SK-N-SH (cell line): Measurements from ENCODE around the gene AGAP1. TPM values are rescaled to one million over a fixed set of nuclear protein-coding genes. Genes with fewer than 3 reads are reported as not detected.

ENCODE experiments used
- CTCF ChIA-PET: fragments of 300-600, 350-600 bp; formaldehyde crosslinking; extraction: SDS; loops from one replicate; lab custom pipeline; 2021; lab: Yijun Ruan, JAX
- POLR2A ChIA-PET: fragments of 350-600 bp; sonication (Branson Sonifier 250); formaldehyde crosslinking; extraction: SDS; loops from one replicate; lab custom pipeline; 2020; ENCODE audit warnings: antibody characterized with exemption, inconsistent platforms; lab: Yijun Ruan, JAX
- DNase-seq: peaks from one replicate; pipeline ENCODE4 v3.0.0; 2012
- H2AFZ ChIP-seq: fragments of 200-600 bp; sonication (generic); 2 replicates; pipeline ENCODE4 v1.8.1; 2016; ENCODE audit warnings: antibody characterized with exemption, mild to moderate bottlenecking, low read depth
- H3F3A ChIP-seq: fragments of 200-600 bp; sonication (generic); replicated peaks from 2 replicates; pipeline ENCODE3; 2016; ENCODE audit warnings: antibody characterized with exemption, mild to moderate bottlenecking; ENCODE audit not compliant: insufficient read depth
- H3K27ac ChIP-seq, 2 experiments: fragments of 200-500 bp in 1 of 2; fragments of 200-600 bp in 1 of 2; sonication (Bioruptor generic) in 1 of 2; sonication (generic), shearing (Covaris generic) in 1 of 2; 2 replicates each; pipeline versions ENCODE4 v1.5.1 to v1.6.1; 2014 to 2016; ENCODE audit warnings: low read depth in 2 of 2, inconsistent platforms in 1 of 2, low read length in 1 of 2, mild to moderate bottlenecking in 1 of 2, mixed read lengths in 1 of 2
- H3K27me3 ChIP-seq: fragments of 200-600 bp; sonication (generic), shearing (Covaris generic); 2 replicates; pipeline ENCODE4 v1.6.1; 2016; ENCODE audit warnings: mixed run types; ENCODE audit not compliant: insufficient read depth
- H3K36me3 ChIP-seq, 2 experiments: fragments of 200-500 bp in 1 of 2; fragments of 200-600 bp in 1 of 2; sonication (Bioruptor generic) in 1 of 2; sonication (generic) in 1 of 2; replicated peaks in 1 of 2; 2 replicates each; pipeline versions ENCODE3 to v1.5.1; 2014 to 2016; ENCODE audit warnings: low read length in 1 of 2, mild to moderate bottlenecking in 1 of 2; ENCODE audit not compliant: insufficient read depth in 2 of 2, control insufficient read depth in 1 of 2
- H3K4me1 ChIP-seq, 2 experiments: fragments of 200-500 bp in 1 of 2; fragments of 200-600 bp in 1 of 2; sonication (Bioruptor generic) in 1 of 2; sonication (generic), shearing (Covaris generic) in 1 of 2; 2 replicates each; pipeline versions ENCODE4 v1.5.1 to v1.6.1; 2014 to 2016; ENCODE audit warnings: low read depth in 1 of 2, low read length in 1 of 2, mixed run types in 1 of 2; ENCODE audit not compliant: insufficient read depth in 2 of 2, control insufficient read depth in 1 of 2
- H3K4me2 ChIP-seq: fragments of 200-600 bp; sonication (generic), shearing (Covaris generic); 2 replicates; pipeline ENCODE4 v1.6.1; 2017; ENCODE audit warnings: mixed run types
- H3K4me3 ChIP-seq, 2 experiments: fragments of 200-500 bp in 1 of 2; fragments of 200-600 bp in 1 of 2; sonication (Bioruptor generic) in 1 of 2; sonication (generic), shearing (Covaris generic) in 1 of 2; 2 replicates each; pipeline versions ENCODE4 v1.5.1 to v1.8.1; 2014 to 2016; ENCODE audit warnings: low read depth in 2 of 2, inconsistent platforms in 1 of 2, low read length in 1 of 2, mild to moderate bottlenecking in 1 of 2, mixed read lengths in 1 of 2, moderate library complexity in 1 of 2
- H3K79me2 ChIP-seq: fragments of 200-600 bp; sonication (generic); 2 replicates; pipeline ENCODE4 v1.8.1; 2017; ENCODE audit warnings: mild to moderate bottlenecking; ENCODE audit not compliant: insufficient read depth
- H3K9ac ChIP-seq: fragments of 200-600 bp; sonication (generic); 2 replicates; pipeline ENCODE4 v1.6.1; 2017; ENCODE audit warnings: mixed run types
- H3K9me2 ChIP-seq: fragments of 200-600 bp; sonication (generic); 2 replicates; pipeline ENCODE4 v1.6.1; 2017; ENCODE audit warnings: mixed run types
- H3K9me3 ChIP-seq: fragments of 200-600 bp; sonication (generic); 2 replicates; pipeline ENCODE4 v1.6.1; 2017; ENCODE audit warnings: mixed run types, mild to moderate bottlenecking, moderate library complexity
- H4K20me1 ChIP-seq: fragments of 200-600 bp; sonication (generic); 2 replicates; pipeline ENCODE4 v1.6.1; 2017; ENCODE audit warnings: mild to moderate bottlenecking, mixed run types; ENCODE audit not compliant: insufficient read depth
- CHD2 ChIP-seq: fragments of 150-350 bp; IDR thresholded peaks from 2 replicates; pipeline ENCODE4 v1.6.1; 2018; ENCODE audit warnings: low read length; ENCODE audit not compliant: partially characterized antibody
- EP300 ChIP-seq, 2 experiments: IDR thresholded peaks; 2 replicates each; pipeline versions ENCODE4 v1.4.0 to v1.6.1; 2012; ENCODE audit warnings: borderline replicate concordance in 1 of 2, low read depth in 1 of 2, low read length in 1 of 2
- FOSL2 ChIP-seq: IDR thresholded peaks from 2 replicates; pipeline ENCODE4 v1.4.0; 2012; ENCODE audit warnings: low read depth, mild to moderate bottlenecking, moderate library complexity, borderline replicate concordance
- FOXJ3 ChIP-seq: sonication (generic); formaldehyde crosslinking; IDR thresholded peaks from 2 replicates; pipeline ENCODE4 v1.5.1; 2020; ENCODE audit warnings: mild to moderate bottlenecking, missing genetic modification reagents
- FOXM1 ChIP-seq: IDR thresholded peaks from 2 replicates; pipeline ENCODE4 v1.4.0; 2012; ENCODE audit warnings: low read depth, mild to moderate bottlenecking
- GABPA ChIP-seq: IDR thresholded peaks from 2 replicates; pipeline ENCODE4 v1.4.0; 2012; ENCODE audit warnings: low read depth, mild to moderate bottlenecking
- GATA2 ChIP-seq: sonication (generic); formaldehyde crosslinking; IDR thresholded peaks from 2 replicates; pipeline ENCODE4 v1.5.0; 2020; ENCODE audit warnings: mild to moderate bottlenecking, missing genetic modification reagents
- JUND ChIP-seq: IDR thresholded peaks from 2 replicates; pipeline ENCODE4 v1.4.0; 2012
- MAX ChIP-seq: IDR thresholded peaks from 2 replicates; pipeline ENCODE4 v1.4.0; 2012; ENCODE audit warnings: low read depth
- NFIC ChIP-seq: IDR thresholded peaks from 2 replicates; pipeline ENCODE4 v1.4.0; 2012; ENCODE audit warnings: borderline replicate concordance
- NRF1 ChIP-seq: IDR thresholded peaks from 2 replicates; pipeline ENCODE4 v1.6.1; 2012; ENCODE audit warnings: low read depth, mild to moderate bottlenecking, low read length
- RAD21 ChIP-seq: IDR thresholded peaks from 2 replicates; pipeline ENCODE4 v1.6.1; 2012; ENCODE audit warnings: mild to moderate bottlenecking, low read length
- RCOR1 ChIP-seq: fragments of 150-350 bp; IDR thresholded peaks from 2 replicates; pipeline ENCODE4 v1.6.1; 2017; ENCODE audit warnings: antibody characterized with exemption, low read length
- RXRA ChIP-seq: IDR thresholded peaks from 2 replicates; pipeline ENCODE4 v1.4.0; 2012; ENCODE audit warnings: low read depth, mild to moderate bottlenecking, borderline replicate concordance
- SIN3A ChIP-seq: IDR thresholded peaks from 2 replicates; pipeline ENCODE4 v1.6.1; 2012; ENCODE audit warnings: low read depth, mild to moderate bottlenecking, low read length, moderate library complexity, borderline replicate concordance
- SMC3 ChIP-seq: IDR thresholded peaks from 2 replicates; pipeline ENCODE4 v1.6.1; 2012; ENCODE audit warnings: low read depth, low read length, improper control_type of control experiment
- TAF1 ChIP-seq: IDR thresholded peaks from 2 replicates; pipeline ENCODE4 v1.6.1; 2012; ENCODE audit warnings: low read depth, mild to moderate bottlenecking, low read length, moderate library complexity, borderline replicate concordance
- TCF12 ChIP-seq: IDR thresholded peaks from 2 replicates; pipeline ENCODE4 v1.4.0; 2012
- YY1 ChIP-seq: IDR thresholded peaks from 2 replicates; pipeline ENCODE4 v1.4.0; 2012; ENCODE audit warnings: low read depth, mild to moderate bottlenecking
- WGBS: methylation state at CpG from one replicate; pipeline ENCODE4 v1.1.6; 2017; ENCODE audit warnings: low lambda C conversion rate; 5-methylcytosine and 5-hydroxymethylcytosine counted together
- polyA plus RNA-seq, 3 experiments: library from polyadenylated mRNA; depleted of rRNA; stranded (reverse); fragments of >200 nt; gene quantifications; 2 replicates each; pipeline ENCODE4 v1.2.3, GENCODE V29; 2012
- TF ChIP-seq, protein P1 (sequence below): IDR thresholded peaks from 2 replicates; pipeline ENCODE4 v1.6.1; 2012; ENCODE audit warnings: mild to moderate bottlenecking, low read depth, low read length, moderate library complexity
- TF ChIP-seq, protein P2 (sequence below): IDR thresholded peaks from 2 replicates; pipeline ENCODE4 v1.4.0; 2012; ENCODE audit warnings: low read depth, borderline replicate concordance
- TF ChIP-seq, protein P3 (sequence below): fragments of 200-600 bp; sonication (generic); IDR thresholded peaks from 2 replicates; pipeline ENCODE4 v1.6.1; 2017; ENCODE audit warnings: antibody characterized with exemption, mild to moderate bottlenecking, moderate library complexity
- TF ChIP-seq, protein P4 (sequence below): IDR thresholded peaks from 2 replicates; pipeline ENCODE4; 2012

The AGAP1 gene
- polyA plus RNA-seq, 1 of the 3 experiments (the other 2 are of a cell fraction), result 8.8 TPM

GRCh38 chr2:235467588-235467987, 26.3 kb upstream of the AGAP1 start (continued):
- TF ChIP-seq, protein P1, sequence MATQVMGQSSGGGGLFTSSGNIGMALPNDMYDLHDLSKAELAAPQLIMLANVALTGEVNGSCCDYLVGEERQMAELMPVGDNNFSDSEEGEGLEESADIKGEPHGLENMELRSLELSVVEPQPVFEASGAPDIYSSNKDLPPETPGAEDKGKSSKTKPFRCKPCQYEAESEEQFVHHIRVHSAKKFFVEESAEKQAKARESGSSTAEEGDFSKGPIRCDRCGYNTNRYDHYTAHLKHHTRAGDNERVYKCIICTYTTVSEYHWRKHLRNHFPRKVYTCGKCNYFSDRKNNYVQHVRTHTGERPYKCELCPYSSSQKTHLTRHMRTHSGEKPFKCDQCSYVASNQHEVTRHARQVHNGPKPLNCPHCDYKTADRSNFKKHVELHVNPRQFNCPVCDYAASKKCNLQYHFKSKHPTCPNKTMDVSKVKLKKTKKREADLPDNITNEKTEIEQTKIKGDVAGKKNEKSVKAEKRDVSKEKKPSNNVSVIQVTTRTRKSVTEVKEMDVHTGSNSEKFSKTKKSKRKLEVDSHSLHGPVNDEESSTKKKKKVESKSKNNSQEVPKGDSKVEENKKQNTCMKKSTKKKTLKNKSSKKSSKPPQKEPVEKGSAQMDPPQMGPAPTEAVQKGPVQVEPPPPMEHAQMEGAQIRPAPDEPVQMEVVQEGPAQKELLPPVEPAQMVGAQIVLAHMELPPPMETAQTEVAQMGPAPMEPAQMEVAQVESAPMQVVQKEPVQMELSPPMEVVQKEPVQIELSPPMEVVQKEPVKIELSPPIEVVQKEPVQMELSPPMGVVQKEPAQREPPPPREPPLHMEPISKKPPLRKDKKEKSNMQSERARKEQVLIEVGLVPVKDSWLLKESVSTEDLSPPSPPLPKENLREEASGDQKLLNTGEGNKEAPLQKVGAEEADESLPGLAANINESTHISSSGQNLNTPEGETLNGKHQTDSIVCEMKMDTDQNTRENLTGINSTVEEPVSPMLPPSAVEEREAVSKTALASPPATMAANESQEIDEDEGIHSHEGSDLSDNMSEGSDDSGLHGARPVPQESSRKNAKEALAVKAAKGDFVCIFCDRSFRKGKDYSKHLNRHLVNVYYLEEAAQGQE, result no peak
- TF ChIP-seq CHD2 (no peak), RCOR1 (no peak), NRF1 (no peak), GATA2 (no peak), RAD21 (no peak), EP300 (IDR thresholded peaks at IDR 0.05; ENCODE audit: borderline replicate concordance in 1 of 2, low read depth in 1 of 2, low read length in 1 of 2) (no peak), MAX (no peak), RXRA (no peak), TAF1 (no peak), FOXM1 (no peak), FOXJ3 (no peak)

DNA sequence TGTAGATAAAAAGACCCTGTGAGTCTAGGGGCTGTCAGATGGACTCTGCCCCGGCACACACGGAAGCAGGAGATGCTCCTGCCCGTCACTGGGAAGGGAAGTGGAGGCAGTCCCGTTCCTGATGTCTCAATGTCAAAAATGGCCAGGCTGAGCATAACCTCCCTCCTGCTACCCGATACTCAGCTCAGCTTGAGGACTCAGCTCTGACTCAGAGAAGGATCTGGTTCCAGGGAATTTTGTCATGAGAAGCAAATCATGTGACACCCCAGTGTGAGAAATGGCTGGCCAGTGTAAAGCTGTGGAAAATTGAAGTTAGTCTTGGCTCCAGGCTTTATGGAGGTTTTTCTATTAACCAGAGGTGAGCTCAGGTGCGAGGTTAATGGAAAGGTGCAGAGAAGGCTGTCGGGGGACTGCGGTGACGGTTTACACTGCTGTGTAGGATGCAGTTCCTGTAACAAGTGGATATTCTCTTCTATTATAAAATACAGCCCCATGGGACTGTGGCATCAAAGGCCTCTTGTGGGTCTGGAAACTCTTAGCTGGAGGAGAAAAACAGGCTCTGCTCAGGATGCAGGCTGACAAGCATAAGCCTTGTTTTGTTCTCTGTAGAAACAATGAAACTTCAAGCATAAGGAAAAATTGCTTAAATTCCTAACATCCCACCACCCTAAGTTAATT, 24.7 kb upstream of the AGAP1 start:
- TF ChIP-seq SMC3 (no peak), GABPA (no peak), RAD21 (no peak), SIN3A (no peak), YY1 (peak; percentile 71; the same call in 1 of the 2 replicates), TCF12 (peak; percentile 38; the same call in 1 of the 2 replicates), MAX (peak; percentile 85; the same call in 1 of the 2 replicates), FOSL2 (peak; percentile 78; the same call in 1 of the 2 replicates), NFIC (peak; percentile 31), JUND (peak; percentile 48; the same call in 1 of the 2 replicates), FOXM1 (no peak)
- TF ChIP-seq, protein P2, sequence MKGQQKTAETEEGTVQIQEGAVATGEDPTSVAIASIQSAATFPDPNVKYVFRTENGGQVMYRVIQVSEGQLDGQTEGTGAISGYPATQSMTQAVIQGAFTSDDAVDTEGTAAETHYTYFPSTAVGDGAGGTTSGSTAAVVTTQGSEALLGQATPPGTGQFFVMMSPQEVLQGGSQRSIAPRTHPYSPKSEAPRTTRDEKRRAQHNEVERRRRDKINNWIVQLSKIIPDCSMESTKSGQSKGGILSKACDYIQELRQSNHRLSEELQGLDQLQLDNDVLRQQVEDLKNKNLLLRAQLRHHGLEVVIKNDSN, result peak; percentile 85
- TF ChIP-seq, protein P3, sequence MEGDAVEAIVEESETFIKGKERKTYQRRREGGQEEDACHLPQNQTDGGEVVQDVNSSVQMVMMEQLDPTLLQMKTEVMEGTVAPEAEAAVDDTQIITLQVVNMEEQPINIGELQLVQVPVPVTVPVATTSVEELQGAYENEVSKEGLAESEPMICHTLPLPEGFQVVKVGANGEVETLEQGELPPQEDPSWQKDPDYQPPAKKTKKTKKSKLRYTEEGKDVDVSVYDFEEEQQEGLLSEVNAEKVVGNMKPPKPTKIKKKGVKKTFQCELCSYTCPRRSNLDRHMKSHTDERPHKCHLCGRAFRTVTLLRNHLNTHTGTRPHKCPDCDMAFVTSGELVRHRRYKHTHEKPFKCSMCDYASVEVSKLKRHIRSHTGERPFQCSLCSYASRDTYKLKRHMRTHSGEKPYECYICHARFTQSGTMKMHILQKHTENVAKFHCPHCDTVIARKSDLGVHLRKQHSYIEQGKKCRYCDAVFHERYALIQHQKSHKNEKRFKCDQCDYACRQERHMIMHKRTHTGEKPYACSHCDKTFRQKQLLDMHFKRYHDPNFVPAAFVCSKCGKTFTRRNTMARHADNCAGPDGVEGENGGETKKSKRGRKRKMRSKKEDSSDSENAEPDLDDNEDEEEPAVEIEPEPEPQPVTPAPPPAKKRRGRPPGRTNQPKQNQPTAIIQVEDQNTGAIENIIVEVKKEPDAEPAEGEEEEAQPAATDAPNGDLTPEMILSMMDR, result no peak
- TF ChIP-seq, protein P4, sequence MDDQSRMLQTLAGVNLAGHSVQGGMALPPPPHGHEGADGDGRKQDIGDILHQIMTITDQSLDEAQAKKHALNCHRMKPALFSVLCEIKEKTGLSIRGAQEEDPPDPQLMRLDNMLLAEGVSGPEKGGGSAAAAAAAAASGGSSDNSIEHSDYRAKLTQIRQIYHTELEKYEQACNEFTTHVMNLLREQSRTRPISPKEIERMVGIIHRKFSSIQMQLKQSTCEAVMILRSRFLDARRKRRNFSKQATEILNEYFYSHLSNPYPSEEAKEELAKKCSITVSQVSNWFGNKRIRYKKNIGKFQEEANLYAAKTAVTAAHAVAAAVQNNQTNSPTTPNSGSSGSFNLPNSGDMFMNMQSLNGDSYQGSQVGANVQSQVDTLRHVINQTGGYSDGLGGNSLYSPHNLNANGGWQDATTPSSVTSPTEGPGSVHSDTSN, result peak; percentile 32; the same call in 1 of the 2 replicates
- no peaks in the 10 kb centered on the region for H3K9me2 ChIP-seq
- no peak for DNase-seq
- H3K27me3 ChIP-seq, result no peaks in the 10 kb centered on the region; the same call in 1 of the 2 replicates
- H3K9ac ChIP-seq, result no peak overlapping the region
- peak overlapping the region; percentile 75; the same call in 1 of the 2 replicates for H2AFZ ChIP-seq
- ChIA-PET CTCF (no interaction called here), POLR2A (no interaction called here)
- H3K27ac ChIP-seq, result peak overlapping the region in 1 of 2 experiments; percentile 42; a peak in 2 of 4 replicates
- H3K4me1 ChIP-seq, result peaks cover 0 to 7% of the 10 kb centered on the region in 2 experiments; a peak in 2 of 4 replicates
- H3K36me3 ChIP-seq, result no peaks in the 10 kb centered on the region
- H3F3A ChIP-seq, result peaks cover 4% of the 10 kb centered on the region
- 61% methylated on average over 9 of the region's 9 CpGs for WGBS
- peak overlapping the region; percentile 63 for H3K4me2 ChIP-seq
- H3K79me2 ChIP-seq, result no peaks in the 10 kb centered on the region
- H4K20me1 ChIP-seq, result no peaks in the 10 kb centered on the region
- no peak overlapping the region for H3K4me3 ChIP-seq
- no peaks in the 10 kb centered on the region for H3K9me3 ChIP-seq
